HUES48 (cell line): ENCODE data around the gene IFFO2.

Source experiments
- H3K27ac ChIP-seq: one replicate; pipeline ENCODE4 v1.7.0; 2013; ENCODE audit warnings: low read depth, low read length, inconsistent platforms
- H3K27me3 ChIP-seq: 2 replicates; pipeline ENCODE4 v1.6.1; 2013; ENCODE audit warnings: mild to moderate bottlenecking, low read length; ENCODE audit not compliant: control insufficient read depth, insufficient read depth
- H3K36me3 ChIP-seq: 2 replicates; pipeline ENCODE4 v1.6.1; 2013; ENCODE audit warnings: low read length; ENCODE audit not compliant: control insufficient read depth, insufficient read depth
- H3K4me1 ChIP-seq: 2 replicates; pipeline ENCODE4 v1.6.1; 2013; ENCODE audit warnings: mild to moderate bottlenecking, low read length; ENCODE audit not compliant: control insufficient read depth, insufficient read depth
- H3K4me3 ChIP-seq: 2 replicates; pipeline ENCODE4 v1.5.1; 2013; ENCODE audit warnings: mild to moderate bottlenecking, low read depth, low read length
- H3K9ac ChIP-seq: 2 replicates; pipeline ENCODE4 v1.6.1; 2013; ENCODE audit warnings: mild to moderate bottlenecking, low read depth, low read length, moderate library complexity
- H3K9me3 ChIP-seq: 2 replicates; pipeline ENCODE4 v1.6.1; 2013; ENCODE audit warnings: low read length; ENCODE audit not compliant: control insufficient read depth, insufficient read depth

The IFFO2 gene

GRCh38 chr1:18932879-18933278, 23.6 kb downstream of the IFFO2 start:
- Histone ChIP-seq H3K27me3 (no peaks in the 10 kb centered on the region), H3K9me3 (no peaks in the 10 kb centered on the region), H3K4me1 (peaks cover 17% of the 10 kb centered on the region), H3K9ac (no peak overlapping the region), H3K27ac (peak overlapping the region; percentile 11), H3K36me3 (no peaks in the 10 kb centered on the region), H3K4me3 (no peak overlapping the region)

GRCh38 chr1:18932387-18932786, 24.1 kb downstream of the IFFO2 start:
- Histone ChIP-seq H3K4me3 (no peak overlapping the region), H3K27me3 (no peaks in the 10 kb centered on the region), H3K36me3 (no peaks in the 10 kb centered on the region), H3K9me3 (no peaks in the 10 kb centered on the region), H3K27ac (peak overlapping the region; percentile 11), H3K9ac (no peak overlapping the region), H3K4me1 (peaks cover 19% of the 10 kb centered on the region)

- no peak overlapping the region for H3K4me3 ChIP-seq
- H3K27ac ChIP-seq = no peak overlapping the region
- no peaks in the 10 kb centered on the region for H3K27me3 ChIP-seq
- H3K36me3 ChIP-seq = no peaks in the 10 kb centered on the region
- H3K4me1 ChIP-seq = peaks cover 13% of the 10 kb centered on the region
- no peak overlapping the region for H3K9ac ChIP-seq
- no peaks in the 10 kb centered on the region for H3K9me3 ChIP-seq
Observed at GRCh38 chr1:18931730-18932129, 24.7 kb downstream of the IFFO2 start.

GRCh38 chr1:18929686-18930085, 26.8 kb downstream of the IFFO2 start:
- H3K36me3 ChIP-seq = no peaks in the 10 kb centered on the region
- H3K9ac ChIP-seq = no peak overlapping the region
- no peak overlapping the region for H3K4me3 ChIP-seq
- no peak overlapping the region for H3K27ac ChIP-seq
- H3K9me3 ChIP-seq = no peaks in the 10 kb centered on the region
- no peaks in the 10 kb centered on the region for H3K27me3 ChIP-seq
- peaks cover 5% of the 10 kb centered on the region; the same call in 1 of the 2 replicates for H3K4me1 ChIP-seq

GRCh38 chr1:18928985-18929384, 27.5 kb downstream of the IFFO2 start:
- Histone ChIP-seq H3K9ac (no peak overlapping the region), H3K4me1 (peaks cover 4% of the 10 kb centered on the region; the same call in 1 of the 2 replicates), H3K36me3 (no peaks in the 10 kb centered on the region), H3K27me3 (no peaks in the 10 kb centered on the region), H3K9me3 (no peaks in the 10 kb centered on the region), H3K27ac (no peak overlapping the region), H3K4me3 (no peak overlapping the region)

GRCh38 chr1:18928406-18928805, 28.1 kb downstream of the IFFO2 start:
- no peak overlapping the region for H3K9ac ChIP-seq

GRCh38 chr1:18927654-18928272, 28.7 kb downstream of the IFFO2 start:
- no peaks in the 10 kb centered on the region for H3K9me3 ChIP-seq
- no peak overlapping the region for H3K9ac ChIP-seq
- no peak overlapping the region for H3K27ac ChIP-seq
- H3K4me3 ChIP-seq = no peak overlapping the region
- peaks cover 12% of the 10 kb centered on the region; the same call in 1 of the 2 replicates for H3K4me1 ChIP-seq
- H3K27me3 ChIP-seq = no peaks in the 10 kb centered on the region
- H3K36me3 ChIP-seq = no peaks in the 10 kb centered on the region

More at GRCh38 chr1:18928406-18928805, 28.1 kb downstream of the IFFO2 start:
- H3K4me3 ChIP-seq = no peak overlapping the region
- H3K9me3 ChIP-seq = no peaks in the 10 kb centered on the region
- no peak overlapping the region for H3K27ac ChIP-seq
- H3K27me3 ChIP-seq = no peaks in the 10 kb centered on the region
- H3K4me1 ChIP-seq = peaks cover 9% of the 10 kb centered on the region; the same call in 1 of the 2 replicates
- no peaks in the 10 kb centered on the region for H3K36me3 ChIP-seq

- Histone ChIP-seq H3K4me3 (no peak overlapping the region), H3K27me3 (no peaks in the 10 kb centered on the region), H3K36me3 (no peaks in the 10 kb centered on the region), H3K27ac (peak overlapping the region; percentile 44), H3K9ac (no peak overlapping the region), H3K9me3 (no peaks in the 10 kb centered on the region), H3K4me1 (peaks cover 18% of the 10 kb centered on the region; the same call in 1 of the 2 replicates)
Observed at GRCh38 chr1:18927082-18927653, 29.3 kb downstream of the IFFO2 start.

- Histone ChIP-seq H3K27ac (peak overlapping the region; percentile 44), H3K4me1 (peaks cover 18% of the 10 kb centered on the region; the same call in 1 of the 2 replicates), H3K36me3 (no peaks in the 10 kb centered on the region), H3K9ac (no peak overlapping the region), H3K9me3 (no peaks in the 10 kb centered on the region), H3K27me3 (no peaks in the 10 kb centered on the region), H3K4me3 (no peak overlapping the region)
Observed at GRCh38 chr1:18926315-18927081, 30.0 kb downstream of the IFFO2 start.

GRCh38 chr1:18925279-18925678, 31.2 kb downstream of the IFFO2 start:
- Histone ChIP-seq H3K4me3 (no peak overlapping the region), H3K36me3 (no peaks in the 10 kb centered on the region), H3K9me3 (no peaks in the 10 kb centered on the region), H3K27ac (no peak overlapping the region), H3K4me1 (peaks cover 18% of the 10 kb centered on the region; the same call in 1 of the 2 replicates), H3K9ac (no peak overlapping the region), H3K27me3 (no peaks in the 10 kb centered on the region)

GRCh38 chr1:18924221-18924691, 32.2 kb downstream of the IFFO2 start:
- H3K36me3 ChIP-seq = no peaks in the 10 kb centered on the region
- no peaks in the 10 kb centered on the region for H3K27me3 ChIP-seq
- H3K4me3 ChIP-seq = no peak overlapping the region
- no peak overlapping the region for H3K9ac ChIP-seq
- H3K27ac ChIP-seq = no peak overlapping the region
- H3K9me3 ChIP-seq = no peaks in the 10 kb centered on the region
- H3K4me1 ChIP-seq = peaks cover 18% of the 10 kb centered on the region; the same call in 1 of the 2 replicates
